ENCODE measurements around the gene PTBP1. TPM values are rescaled to one million over a fixed set of nuclear protein-coding genes. Genes with fewer than 3 reads are reported as not detected.
"Not testable (repeated sequence)": the region's sequence is repeated elsewhere in the genome, so short reads cannot be mapped to it uniquely, and the experiment has no call there.

PTBP1 gene
- total RNA-seq, 1 donor from 2014 or later = 674 TPM

DNA sequence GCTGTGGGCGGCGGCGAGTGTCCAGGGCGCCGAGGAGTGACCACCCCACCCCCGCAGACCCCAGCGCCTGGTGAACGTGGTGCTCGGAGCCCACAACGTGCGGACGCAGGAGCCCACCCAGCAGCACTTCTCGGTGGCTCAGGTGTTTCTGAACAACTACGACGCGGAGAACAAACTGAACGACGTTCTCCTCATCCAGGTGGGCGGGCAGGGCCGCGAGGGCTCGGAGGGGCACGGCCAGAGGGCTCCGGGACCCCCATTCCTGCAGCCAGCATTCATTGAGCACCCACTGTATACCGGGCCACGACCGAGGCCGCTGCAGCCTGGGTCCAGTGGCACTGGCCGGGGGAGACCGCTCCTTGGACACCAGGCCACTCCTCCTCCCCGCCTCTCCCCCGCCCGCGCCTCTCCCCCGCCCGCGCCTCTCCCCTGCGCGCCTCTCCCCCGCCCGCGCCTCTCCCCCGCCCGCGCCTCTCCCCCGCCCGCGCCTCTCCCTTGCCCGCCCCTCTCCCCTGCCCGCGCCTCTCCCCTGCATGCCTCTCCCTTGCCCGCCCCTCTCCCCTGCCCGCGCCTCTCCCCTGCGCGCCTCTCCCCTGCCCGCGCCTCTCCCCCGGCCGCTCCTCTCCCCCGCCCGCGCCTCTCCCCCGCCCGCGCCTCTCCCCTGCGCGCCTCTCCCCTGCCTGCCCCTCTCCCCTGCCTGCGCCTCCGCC, 46.7 kb downstream of the PTBP1 start:
- H3K27ac Mint-ChIP-seq (ENCODE audit: unreplicated experiment) = no peak overlapping the region
- H3K4me3 Mint-ChIP-seq = no peak overlapping the region
- no peaks in the 10 kb centered on the region for H3K9me3 Mint-ChIP-seq
- H3K4me1 Mint-ChIP-seq = peaks cover 8% of the 10 kb centered on the region
- DNase-seq (ENCODE audit: low read depth, low spot score) = no peak
- TF ChIP-seq, protein P1, sequence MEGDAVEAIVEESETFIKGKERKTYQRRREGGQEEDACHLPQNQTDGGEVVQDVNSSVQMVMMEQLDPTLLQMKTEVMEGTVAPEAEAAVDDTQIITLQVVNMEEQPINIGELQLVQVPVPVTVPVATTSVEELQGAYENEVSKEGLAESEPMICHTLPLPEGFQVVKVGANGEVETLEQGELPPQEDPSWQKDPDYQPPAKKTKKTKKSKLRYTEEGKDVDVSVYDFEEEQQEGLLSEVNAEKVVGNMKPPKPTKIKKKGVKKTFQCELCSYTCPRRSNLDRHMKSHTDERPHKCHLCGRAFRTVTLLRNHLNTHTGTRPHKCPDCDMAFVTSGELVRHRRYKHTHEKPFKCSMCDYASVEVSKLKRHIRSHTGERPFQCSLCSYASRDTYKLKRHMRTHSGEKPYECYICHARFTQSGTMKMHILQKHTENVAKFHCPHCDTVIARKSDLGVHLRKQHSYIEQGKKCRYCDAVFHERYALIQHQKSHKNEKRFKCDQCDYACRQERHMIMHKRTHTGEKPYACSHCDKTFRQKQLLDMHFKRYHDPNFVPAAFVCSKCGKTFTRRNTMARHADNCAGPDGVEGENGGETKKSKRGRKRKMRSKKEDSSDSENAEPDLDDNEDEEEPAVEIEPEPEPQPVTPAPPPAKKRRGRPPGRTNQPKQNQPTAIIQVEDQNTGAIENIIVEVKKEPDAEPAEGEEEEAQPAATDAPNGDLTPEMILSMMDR (conservative IDR thresholded peaks at IDR 0.05) = no peak
- no peaks in the 10 kb centered on the region for H3K36me3 Mint-ChIP-seq (ENCODE audit: low read depth)
- H3K27me3 Mint-ChIP-seq (ENCODE audit: low read depth) = peaks cover 65% of the 10 kb centered on the region

DNA sequence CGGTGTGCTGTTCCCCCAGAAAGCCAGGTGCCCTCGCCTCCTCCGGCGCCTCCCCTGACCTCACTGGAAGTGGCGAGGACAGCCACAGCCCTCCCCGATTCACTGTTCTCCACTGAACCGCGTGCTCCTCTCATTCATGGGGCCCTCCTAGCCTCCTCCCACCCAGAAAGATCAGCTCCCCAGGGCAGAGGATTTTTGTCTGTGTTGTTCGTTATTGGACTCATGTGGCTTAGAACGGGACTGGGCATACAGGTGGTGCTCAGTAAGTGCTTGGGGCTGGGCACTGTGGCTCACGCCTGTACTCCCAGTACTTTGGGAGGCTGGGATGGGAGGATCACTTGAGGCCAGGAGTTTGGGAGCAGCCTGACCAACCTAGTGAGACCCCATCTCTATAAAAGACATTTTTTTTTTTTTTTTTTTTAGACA, 47.3 kb downstream of the PTBP1 start:
- Mint-ChIP-seq H3K27ac (ENCODE audit: unreplicated experiment) (no peak overlapping the region), H3K4me1 (peaks cover 8% of the 10 kb centered on the region), H3K27me3 (ENCODE audit: low read depth) (peaks cover 70% of the 10 kb centered on the region), H3K9me3 (no peaks in the 10 kb centered on the region), H3K4me3 (no peak overlapping the region), H3K36me3 (ENCODE audit: low read depth) (no peaks in the 10 kb centered on the region)
- TF ChIP-seq, protein P1 (conservative IDR thresholded peaks at IDR 0.05) = no peak
- DNase-seq (ENCODE audit: low read depth, low spot score) = no peak

DNA sequence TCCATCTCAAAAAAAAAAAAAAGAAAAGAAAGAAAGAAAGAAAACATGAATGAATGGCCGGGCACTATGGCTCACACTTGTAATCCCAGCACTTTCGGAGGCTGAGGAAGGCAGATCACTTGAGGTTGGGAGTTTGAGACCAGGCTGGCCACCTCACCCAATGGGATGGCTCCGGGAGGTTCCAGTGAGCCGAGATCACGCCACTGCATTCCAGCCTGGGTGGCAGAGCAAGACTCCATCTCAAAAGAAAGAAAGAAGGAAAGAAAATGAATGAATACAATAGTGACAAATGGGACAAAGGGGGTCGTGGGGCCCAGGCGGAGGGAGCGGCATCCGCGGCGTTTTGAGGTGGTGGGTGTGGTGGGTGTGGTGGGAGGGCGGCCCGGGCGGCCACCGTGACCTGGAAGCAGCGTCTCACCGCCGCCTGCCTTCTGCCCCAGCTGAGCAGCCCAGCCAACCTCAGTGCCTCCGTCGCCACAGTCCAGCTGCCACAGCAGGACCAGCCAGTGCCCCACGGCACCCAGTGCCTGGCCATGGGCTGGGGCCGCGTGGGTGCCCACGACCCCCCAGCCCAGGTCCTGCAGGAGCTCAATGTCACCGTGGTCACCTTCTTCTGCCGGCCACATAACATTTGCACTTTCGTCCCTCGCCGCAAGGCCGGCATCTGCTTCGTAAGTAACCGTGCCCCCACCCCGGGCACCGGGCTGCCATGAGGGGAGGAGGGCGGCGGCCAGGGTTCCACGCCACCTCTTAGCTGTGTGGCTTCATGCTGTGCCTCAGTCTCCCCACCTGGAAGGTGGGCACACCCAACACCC, 48.7 kb downstream of the PTBP1 start:
- TF ChIP-seq, protein P1 (conservative IDR thresholded peaks at IDR 0.05) = no peak
- Mint-ChIP-seq H3K4me3 (no peak overlapping the region), H3K27me3 (ENCODE audit: low read depth) (peaks cover 72% of the 10 kb centered on the region), H3K27ac (ENCODE audit: unreplicated experiment) (no peak overlapping the region), H3K4me1 (peaks cover 8% of the 10 kb centered on the region), H3K36me3 (ENCODE audit: low read depth) (no peaks in the 10 kb centered on the region), H3K9me3 (no peaks in the 10 kb centered on the region)
- DNase-seq (ENCODE audit: low read depth, low spot score) = no peak

DNA sequence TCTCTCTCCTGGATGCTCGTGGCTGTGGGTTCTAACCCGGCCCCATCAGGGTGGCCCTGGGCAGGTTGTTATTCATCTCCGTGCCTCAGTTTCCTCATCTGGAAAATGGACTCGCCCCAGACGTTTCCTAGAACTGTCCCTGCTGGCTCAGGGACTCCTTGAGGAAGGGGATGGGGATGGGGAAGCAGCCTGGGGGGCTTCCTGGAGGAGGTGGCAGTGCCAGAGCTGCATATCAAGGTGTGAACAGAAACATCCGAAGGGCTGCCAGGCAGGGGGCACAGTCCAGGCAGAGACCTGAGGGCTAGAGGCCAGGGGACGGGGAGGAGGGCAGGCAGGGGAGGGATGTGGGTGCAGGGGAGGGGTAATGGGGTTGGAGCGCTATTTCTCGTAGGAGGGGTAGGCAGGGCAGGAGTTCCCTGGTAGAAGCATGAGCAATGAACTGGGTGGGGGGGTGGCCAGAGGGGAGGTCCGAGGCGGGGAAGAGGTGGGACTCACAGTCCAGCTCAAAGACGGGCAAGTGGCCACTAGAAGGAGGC, 51.2 kb downstream of the PTBP1 start:
- TF ChIP-seq, protein P1 (conservative IDR thresholded peaks at IDR 0.05) = no peak
- Mint-ChIP-seq H3K9me3 (no peaks in the 10 kb centered on the region), H3K4me1 (peaks cover 4% of the 10 kb centered on the region), H3K4me3 (no peak overlapping the region), H3K27ac (ENCODE audit: unreplicated experiment) (no peak overlapping the region), H3K36me3 (ENCODE audit: low read depth) (no peaks in the 10 kb centered on the region), H3K27me3 (ENCODE audit: low read depth) (peaks cover 54% of the 10 kb centered on the region)
- DNase-seq (ENCODE audit: low read depth, low spot score) = no peak

DNA sequence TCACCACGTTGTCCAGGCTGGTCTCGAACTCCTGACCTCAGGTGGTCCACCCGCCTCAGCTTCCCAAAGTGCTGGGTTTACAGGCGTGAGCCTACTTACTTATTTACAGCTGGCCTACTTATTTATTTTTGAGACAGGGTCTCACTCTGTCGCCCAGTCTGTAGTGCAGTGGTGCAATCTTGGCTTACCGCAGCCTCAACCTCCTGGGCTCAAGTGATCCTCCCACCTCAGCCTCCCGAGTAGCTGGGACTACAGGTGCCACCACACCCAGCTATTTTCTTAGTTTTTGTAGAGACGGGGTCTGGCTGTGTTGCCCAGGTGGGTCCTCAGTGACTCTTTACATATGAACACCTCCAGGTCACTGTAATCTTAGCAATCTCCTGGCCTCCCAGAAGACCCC, 51.9 kb downstream of the PTBP1 start:
- H3K4me3 Mint-ChIP-seq; H3K4me1 Mint-ChIP-seq; H3K9me3 Mint-ChIP-seq; H3K27ac Mint-ChIP-seq (ENCODE audit: unreplicated experiment); H3K36me3 Mint-ChIP-seq (ENCODE audit: low read depth); DNase-seq (ENCODE audit: low read depth, low spot score): not testable (repeated sequence)
- peaks cover 50% of the 10 kb centered on the region for H3K27me3 Mint-ChIP-seq (ENCODE audit: low read depth)
